Head of caudate nucleus (tissue), 42 donors: ENCODE data around the gene THAP2.
"Not testable (repeated sequence)": the region's sequence is repeated elsewhere in the genome, so short reads cannot be mapped to it uniquely, and the experiment has no call there.

Experiments used
- DNase-seq, 42 donors: peaks; one replicate each; pipeline versions ENCODE4 v3.0.0 to v3.0.0-alpha.2; 2020 to 2021; ENCODE audit warnings: mixed read lengths in 7 of 42
- intact Hi-C: fragments of 100-400 bp; cut with DNase I; formaldehyde crosslinking; loops from one replicate; pipeline ENCODE4 v1.15.0; 2022

THAP2 gene

GRCh38 chr12:71655907-71656306 lies 8.2 kb upstream of the THAP2 start:
- no peak for DNase-seq
- intact Hi-C loops: no loop called here

- intact Hi-C loops: no loop called here
- no peak for DNase-seq
Measured at GRCh38 chr12:71656740-71657139, 7.4 kb upstream of the THAP2 start.

DNA sequence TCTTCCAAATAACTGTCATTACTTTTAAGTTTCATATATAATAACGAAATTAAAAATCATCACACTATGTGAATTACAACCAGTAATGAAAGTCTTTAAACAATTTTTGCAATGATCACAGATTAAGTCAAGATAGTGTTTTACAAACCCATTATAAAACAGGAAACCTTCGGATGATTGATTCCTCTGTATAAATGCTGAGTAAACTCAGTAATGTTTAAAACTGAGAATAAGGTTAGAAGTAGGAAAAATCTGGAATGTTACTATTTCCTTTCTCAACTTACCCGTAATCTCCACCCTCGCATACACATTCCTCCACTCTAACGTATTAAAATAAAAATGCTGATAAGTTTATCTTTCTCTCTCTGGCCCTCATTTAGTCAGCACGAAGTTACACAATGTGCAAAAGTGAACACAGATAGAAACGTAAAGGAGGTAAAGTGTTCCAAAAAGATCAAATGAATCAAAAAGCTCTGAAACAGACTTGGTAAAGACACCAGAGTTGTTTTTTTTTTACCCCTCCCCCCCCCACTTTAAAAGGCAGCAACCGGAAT lies 2.0 kb upstream of the THAP2 start:
- no peak for DNase-seq
- intact Hi-C loops: no loop called here

GRCh38 chr12:71662849-71663560 lies 1.1 kb upstream of the THAP2 start:
- peak in 38 of 42 donors; percentile 12 to 72 (median 54) for DNase-seq
- intact Hi-C loops: loop anchor here (1.0 kb wide), 1 partner anchor 23 kb away; the partner anchor contains the start of gene TMEM19

DNA sequence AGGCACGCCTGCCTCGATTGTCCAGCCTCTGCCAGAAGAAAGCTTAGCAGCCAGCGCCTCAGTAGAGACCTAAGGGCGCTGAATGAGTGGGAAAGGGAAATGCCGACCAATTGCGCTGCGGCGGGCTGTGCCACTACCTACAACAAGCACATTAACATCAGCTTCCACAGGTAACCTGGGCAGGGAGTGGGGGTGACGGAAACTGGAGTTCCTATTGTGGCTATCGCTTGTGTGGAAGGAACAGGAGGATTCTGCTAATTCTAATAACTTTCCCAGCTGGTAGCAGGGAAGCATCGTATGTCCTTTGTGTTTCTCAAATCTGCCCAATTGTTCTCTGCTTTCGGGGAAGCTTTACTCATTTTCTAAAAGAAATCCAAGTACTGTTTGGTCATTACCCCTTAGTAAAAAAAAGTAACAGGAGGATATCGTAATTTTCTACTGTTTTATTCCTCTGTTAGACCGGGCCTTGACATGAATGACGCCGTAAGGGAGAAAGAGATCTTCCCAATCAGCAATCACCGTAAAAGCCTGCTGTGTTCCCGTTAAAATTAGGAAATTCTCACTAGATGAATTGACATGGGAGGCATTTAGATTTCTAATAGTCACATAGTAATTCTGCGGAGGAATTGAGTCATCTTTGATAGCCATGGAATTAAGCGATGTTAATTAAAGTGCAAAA lies 449 bp downstream of the THAP2 start:
- DNase-seq: peak in 1 of 42 donors; percentile 26

DNA sequence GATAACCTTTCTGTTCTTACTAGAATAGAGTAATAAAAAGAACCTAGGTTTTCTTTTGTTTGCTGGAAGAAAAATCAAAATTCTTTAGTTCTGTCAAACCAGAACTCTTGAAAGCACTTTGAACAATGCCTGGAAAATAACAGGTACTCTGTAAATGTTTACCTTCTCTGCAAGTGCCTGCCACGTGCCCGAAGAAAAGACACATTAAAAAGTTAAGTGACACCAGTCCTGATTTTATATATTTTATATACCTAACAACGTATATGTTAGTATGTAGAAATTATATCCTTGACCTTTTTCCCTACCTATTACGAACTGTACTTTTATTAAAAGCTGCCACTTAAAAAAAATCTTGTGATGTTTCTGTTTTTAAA lies 976 bp downstream of the THAP2 start:
- intact Hi-C loops: no loop called here
- DNase-seq: no peak

More for the DNA sequence above, 449 bp downstream of the THAP2 start:
- intact Hi-C loops: no loop called here

DNA sequence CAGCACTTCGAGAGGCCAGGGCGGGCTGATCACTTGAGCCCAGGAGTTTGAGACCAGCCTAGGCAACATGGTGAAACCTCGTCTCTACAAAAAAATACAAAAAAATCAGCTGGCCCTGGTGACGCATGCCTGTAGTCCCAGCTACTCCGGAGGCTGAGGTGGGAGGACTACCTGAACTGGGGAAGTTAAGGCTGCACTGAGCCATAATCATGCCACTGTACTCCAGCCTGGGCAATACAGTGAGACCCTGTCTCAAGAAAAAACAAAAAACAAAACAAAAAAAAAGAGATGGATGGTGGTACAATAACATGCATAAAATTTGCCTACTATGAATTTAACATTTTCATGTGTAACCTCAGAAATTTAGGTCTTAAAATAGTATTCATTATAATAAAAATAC lies 2.2 kb downstream of the THAP2 start:
- intact Hi-C loops: no loop called here
- DNase-seq: no peak

- intact Hi-C loops: no loop called here
- no peak for DNase-seq
Measured at GRCh38 chr12:71671311-71671710, 7.2 kb downstream of the THAP2 start.

DNA sequence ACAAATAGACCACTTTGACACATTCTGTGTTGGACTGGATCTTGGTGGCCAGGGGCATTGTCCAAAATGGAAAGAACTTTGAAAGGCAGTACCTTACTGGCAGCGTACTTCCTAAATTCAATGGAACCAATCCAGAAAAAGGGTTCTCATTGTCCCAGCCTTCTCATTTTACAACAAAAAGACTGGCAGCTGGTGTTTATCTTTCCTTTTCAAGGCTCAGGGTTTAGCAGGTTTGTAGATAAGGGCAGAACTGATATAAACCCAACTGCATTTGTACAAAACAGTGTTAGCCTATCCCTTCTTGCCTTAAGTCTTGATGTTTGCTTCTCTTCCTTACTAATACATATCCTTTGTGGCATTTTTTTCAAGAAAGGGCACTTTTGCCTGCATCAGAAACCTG lies 7.7 kb downstream of the THAP2 start:
- no peak for DNase-seq
- intact Hi-C loops: no loop called here

DNA sequence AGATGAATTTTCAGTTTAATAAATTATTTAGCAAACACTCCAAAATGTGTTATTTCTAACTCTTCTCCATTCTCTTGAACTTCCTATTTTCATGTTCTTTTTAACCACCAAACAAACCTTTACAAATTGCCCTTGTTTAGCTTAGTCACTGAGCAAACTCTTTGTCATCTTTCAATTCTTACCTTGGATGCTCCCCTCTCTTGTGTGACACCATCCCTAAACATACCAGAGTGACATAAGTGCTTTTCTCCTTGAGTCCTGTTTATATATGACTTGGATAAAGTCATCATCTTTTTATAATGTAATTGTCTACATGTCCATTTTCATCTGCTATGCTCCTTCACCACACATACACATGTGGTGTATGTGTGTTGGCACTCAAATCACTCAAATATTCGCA lies 18.4 kb downstream of the THAP2 start:
- intact Hi-C loops: no loop called here
- DNase-seq: no peak

DNA sequence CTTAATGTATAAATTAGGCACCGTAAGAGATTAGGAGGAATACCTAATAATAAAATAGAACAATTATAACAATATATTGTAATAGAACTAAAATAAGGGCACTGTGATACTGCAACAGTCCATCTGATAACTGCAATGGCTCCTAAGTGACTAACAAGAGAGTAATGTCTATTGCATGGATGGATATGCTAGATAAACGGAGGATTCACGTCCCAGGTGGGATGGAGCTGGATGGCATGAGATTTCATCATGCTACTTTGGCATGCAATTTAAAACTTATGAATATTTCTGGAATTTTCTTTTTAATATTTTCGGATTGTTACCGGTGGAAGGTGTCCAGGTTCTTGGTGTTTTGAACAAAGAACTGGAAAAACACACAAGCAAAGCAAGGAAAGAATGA lies 19.5 kb downstream of the THAP2 start:
- intact Hi-C loops: no loop called here
- no peak for DNase-seq

DNA sequence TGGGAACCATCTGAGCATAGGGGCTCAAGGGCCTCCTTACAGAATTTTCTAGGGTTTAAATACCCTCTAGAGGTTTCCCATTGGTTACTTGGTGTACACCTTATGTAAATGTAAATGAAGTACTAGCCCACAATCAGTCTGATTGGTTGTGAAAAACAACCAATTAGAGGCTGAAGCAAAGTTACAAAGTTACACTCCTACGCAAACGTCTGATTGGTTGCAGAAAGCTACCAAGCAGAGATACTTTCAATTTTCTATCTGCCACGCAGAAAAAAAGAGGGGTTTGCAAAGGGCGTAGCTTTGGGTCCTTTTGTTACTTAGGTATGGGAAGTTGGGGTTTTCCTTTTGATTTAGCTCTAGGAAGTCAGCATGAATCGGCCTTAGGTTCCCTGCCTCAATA lies 20.0 kb downstream of the THAP2 start:
- DNase-seq: no peak
- intact Hi-C loops: no loop called here

DNA sequence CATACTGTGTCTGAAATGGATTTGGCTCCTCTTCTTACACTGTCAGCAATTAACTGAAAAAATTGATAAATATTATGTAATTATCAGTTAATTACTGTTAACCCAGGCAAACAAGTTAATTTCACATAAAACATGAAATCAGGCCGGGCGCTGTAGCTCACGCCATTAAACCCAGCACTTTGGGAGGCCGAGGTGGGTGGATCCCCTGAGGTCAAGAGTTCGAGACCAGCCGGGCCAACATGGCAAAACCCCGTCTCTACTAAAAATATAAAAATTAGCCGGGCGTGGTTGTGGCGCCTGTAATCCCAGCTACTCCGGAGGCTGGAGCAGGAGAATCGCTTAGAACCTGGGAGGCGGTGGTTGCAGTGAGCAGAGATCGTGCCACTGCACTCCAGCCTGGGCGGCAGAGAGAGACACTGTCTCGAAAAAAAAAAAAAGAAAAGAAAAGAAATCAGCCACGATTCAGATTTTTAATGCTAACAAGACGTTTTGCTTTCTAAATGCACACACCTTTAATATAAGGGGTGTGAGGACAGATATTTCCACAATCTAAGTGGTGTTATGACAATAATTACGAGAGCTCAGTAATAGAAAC lies 21.3 kb downstream of the THAP2 start:
- peak in 25 of 42 donors; percentile 8 to 58 (median 28) for DNase-seq
- intact Hi-C loops: loop anchor here (5.0 kb wide), 1 partner anchor 67 kb away; the partner anchor contains the start of gene RAB21

DNA sequence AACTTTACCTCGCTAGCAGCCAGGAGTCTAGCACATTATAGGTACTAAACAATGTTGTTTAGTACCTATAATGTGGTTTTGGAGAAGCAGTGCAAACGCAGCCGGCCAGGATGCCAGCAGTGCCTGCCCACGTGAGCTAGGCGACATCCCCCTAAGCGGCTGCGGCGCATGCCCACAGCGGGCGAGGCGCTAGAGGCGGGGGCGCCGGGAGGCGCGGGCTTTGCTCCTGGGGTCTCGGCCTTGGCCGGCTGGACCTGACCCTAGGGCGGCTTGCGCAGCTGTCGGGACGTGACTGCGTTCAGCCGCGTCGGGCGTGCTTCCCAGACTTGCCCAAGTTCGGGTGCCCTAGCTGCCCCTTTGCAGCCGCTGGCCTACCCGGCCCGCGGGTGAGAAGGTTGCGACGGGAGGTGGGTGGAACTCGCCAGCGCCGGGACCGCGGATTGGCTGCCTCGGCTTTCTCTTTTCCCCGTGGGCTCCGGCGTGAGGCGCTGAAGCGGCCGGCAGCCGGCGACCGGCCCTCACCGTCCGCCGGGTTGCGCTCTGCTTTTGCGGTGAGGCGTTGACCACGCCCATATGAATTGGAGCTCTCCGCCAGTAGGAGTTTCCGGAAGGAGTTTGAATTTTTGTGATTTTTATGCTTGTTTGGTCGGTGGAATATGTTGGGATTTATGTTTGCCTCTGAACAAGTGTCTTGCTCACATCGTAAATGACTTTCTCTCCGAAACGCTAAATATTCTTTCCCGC lies 22.0 kb downstream of the THAP2 start, which contains the start of gene TMEM19:
Gene TMEM19 (plus strand): TSS at position 169 of the 744 bp plus-strand sequence. CDS start 599 bp downstream, outside the sequence.
- peak; percentile 70 to 96 (median 92) for DNase-seq
- intact Hi-C loops: loop anchor here (1.0 to 5.0 kb wide), 2 partner anchors 23 to 66 kb away; partner anchors contain the start of genes RAB21 and ZFC3H1

GRCh38 chr12:71686658-71687025 lies 22.5 kb downstream of the THAP2 start:
- no peak for DNase-seq
- intact Hi-C loops: loop anchor here (1.0 to 5.0 kb wide), 2 partner anchors 23 to 66 kb away; partner anchors contain the start of genes RAB21 and ZFC3H1

- DNase-seq: not testable (repeated sequence)
- intact Hi-C loops: loop anchor here (5.0 kb wide), 1 partner anchor 65 kb away; the partner anchor contains the start of gene RAB21
Measured at GRCh38 chr12:71687172-71687571, 23.1 kb downstream of the THAP2 start.

- intact Hi-C loops: loop anchor here (5.0 kb wide), 1 partner anchor 63 kb away; the partner anchor contains the start of gene RAB21
- DNase-seq: no peak
Measured at GRCh38 chr12:71688961-71689570, 25.0 kb downstream of the THAP2 start.

DNA sequence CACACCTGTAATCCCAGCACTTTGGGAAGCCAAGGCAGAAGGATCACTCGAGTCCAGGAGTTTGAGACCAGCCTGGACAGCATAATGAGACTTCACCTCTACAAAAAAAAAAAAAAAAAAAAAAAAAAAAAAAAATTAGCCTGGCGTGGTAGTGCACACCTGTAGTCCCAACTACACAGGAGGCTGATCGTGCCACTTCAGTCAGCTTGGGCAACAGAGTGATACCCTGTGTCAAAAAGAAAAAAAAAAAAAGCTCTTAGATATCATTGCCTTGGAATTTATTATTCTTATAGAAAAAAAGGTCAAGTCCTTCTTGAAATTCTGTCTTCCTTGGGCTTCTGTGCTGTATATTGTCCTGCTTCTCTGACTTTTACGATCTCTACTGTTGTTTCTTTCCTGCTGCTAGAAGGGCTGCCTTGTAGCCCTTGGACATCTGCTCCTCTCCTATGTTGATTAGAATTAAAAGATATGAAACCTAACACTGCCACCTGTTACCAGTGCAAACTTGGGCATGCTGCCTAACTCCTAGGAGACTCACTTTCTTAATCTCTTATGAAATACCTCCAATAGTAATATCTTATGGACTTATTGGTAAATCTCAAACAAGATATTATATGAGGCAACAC lies 27.5 kb downstream of the THAP2 start:
- no peak for DNase-seq
- intact Hi-C loops: no loop called here
